Renal cortex interstitium (tissue), 15 donors: ENCODE data around the gene KIF1B. TPM values are rescaled to one million over a fixed set of nuclear protein-coding genes. Genes with fewer than 3 reads are reported as not detected.

ENCODE experiments used
- DNase-seq, 11 donors: peaks; one replicate each; pipeline ENCODE4 v3.0.0-alpha.2; 2013; ENCODE audit warnings: low read depth in 9 of 11, low spot score in 4 of 11; ENCODE audit errors: extremely low read depth in 1 of 11
- long read RNA-seq, 16 experiments: transcript quantifications; one replicate each; lab custom pipeline, GENCODE V29; 2026
- polyA plus RNA-seq, 3 donors: library from polyadenylated mRNA; unstranded; fragments of 120-200 nt; gene quantifications; one replicate each; pipeline ENCODE4 v1.2.1, GENCODE V29; 2013; ENCODE audit not compliant: insufficient read length in 3 of 3

Gene KIF1B, protein sequence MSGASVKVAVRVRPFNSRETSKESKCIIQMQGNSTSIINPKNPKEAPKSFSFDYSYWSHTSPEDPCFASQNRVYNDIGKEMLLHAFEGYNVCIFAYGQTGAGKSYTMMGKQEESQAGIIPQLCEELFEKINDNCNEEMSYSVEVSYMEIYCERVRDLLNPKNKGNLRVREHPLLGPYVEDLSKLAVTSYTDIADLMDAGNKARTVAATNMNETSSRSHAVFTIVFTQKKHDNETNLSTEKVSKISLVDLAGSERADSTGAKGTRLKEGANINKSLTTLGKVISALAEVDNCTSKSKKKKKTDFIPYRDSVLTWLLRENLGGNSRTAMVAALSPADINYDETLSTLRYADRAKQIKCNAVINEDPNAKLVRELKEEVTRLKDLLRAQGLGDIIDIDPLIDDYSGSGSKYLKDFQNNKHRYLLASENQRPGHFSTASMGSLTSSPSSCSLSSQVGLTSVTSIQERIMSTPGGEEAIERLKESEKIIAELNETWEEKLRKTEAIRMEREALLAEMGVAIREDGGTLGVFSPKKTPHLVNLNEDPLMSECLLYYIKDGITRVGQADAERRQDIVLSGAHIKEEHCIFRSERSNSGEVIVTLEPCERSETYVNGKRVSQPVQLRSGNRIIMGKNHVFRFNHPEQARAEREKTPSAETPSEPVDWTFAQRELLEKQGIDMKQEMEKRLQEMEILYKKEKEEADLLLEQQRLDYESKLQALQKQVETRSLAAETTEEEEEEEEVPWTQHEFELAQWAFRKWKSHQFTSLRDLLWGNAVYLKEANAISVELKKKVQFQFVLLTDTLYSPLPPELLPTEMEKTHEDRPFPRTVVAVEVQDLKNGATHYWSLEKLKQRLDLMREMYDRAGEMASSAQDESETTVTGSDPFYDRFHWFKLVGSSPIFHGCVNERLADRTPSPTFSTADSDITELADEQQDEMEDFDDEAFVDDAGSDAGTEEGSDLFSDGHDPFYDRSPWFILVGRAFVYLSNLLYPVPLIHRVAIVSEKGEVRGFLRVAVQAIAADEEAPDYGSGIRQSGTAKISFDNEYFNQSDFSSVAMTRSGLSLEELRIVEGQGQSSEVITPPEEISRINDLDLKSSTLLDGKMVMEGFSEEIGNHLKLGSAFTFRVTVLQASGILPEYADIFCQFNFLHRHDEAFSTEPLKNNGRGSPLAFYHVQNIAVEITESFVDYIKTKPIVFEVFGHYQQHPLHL (N-terminal part only)
- 10 to 100 TPM; 46.9 to 50.4 (median 47.3) TPM for polyA plus RNA-seq
- long read RNA-seq, donor 1 = 0 reads
- long read RNA-seq, donor 2 = 0 reads
- long read RNA-seq, donor 3, full-length matches to known transcripts = 1 of 10 reads
- long read RNA-seq, donor 3, partial matches to known transcripts = 9 of 10 reads
- long read RNA-seq, donor 3, other reads (novel, unspliced or antisense) = 0 of 10 reads
- long read RNA-seq, donor 4, full-length matches to known transcripts = 2 of 2 reads
- long read RNA-seq, donor 4, partial matches to known transcripts = 0 of 2 reads
- long read RNA-seq, donor 4, other reads (novel, unspliced or antisense) = 0 of 2 reads
- long read RNA-seq, donor 5 = 0 reads
- long read RNA-seq, donor 6, full-length matches to known transcripts = 1 of 18 reads
- long read RNA-seq, donor 6, partial matches to known transcripts = 17 of 18 reads
- long read RNA-seq, donor 6, other reads (novel, unspliced or antisense) = 0 of 18 reads
- long read RNA-seq, donor 7, full-length matches to known transcripts = 1 of 1 reads
- long read RNA-seq, donor 7, partial matches to known transcripts = 0 of 1 reads
- long read RNA-seq, donor 7, other reads (novel, unspliced or antisense) = 0 of 1 reads
- long read RNA-seq, donor 8 = 0 reads
- long read RNA-seq, donor 9 = 0 reads
- long read RNA-seq, donor 10 = 0 reads
- long read RNA-seq, donor 11, full-length matches to known transcripts = 3 of 3 reads
- long read RNA-seq, donor 11, partial matches to known transcripts = 0 of 3 reads
- long read RNA-seq, donor 11, other reads (novel, unspliced or antisense) = 0 of 3 reads
- long read RNA-seq, donor 12, full-length matches to known transcripts = 2 of 2 reads
- long read RNA-seq, donor 12, partial matches to known transcripts = 0 of 2 reads
- long read RNA-seq, donor 12, other reads (novel, unspliced or antisense) = 0 of 2 reads
- long read RNA-seq, donor 13, partial matches to known transcripts = 5 of 5 reads
- long read RNA-seq, donor 13, other reads (novel, unspliced or antisense) = 0 of 5 reads
- long read RNA-seq, donor 14 = 0 reads
- long read RNA-seq, donor 15, full-length matches to known transcripts = 1 of 1 reads
- long read RNA-seq, donor 15, partial matches to known transcripts = 0 of 1 reads
- long read RNA-seq, donor 15, other reads (novel, unspliced or antisense) = 0 of 1 reads
- long read RNA-seq, donor 16, full-length matches to known transcripts = 4 of 15 reads
- long read RNA-seq, donor 16, partial matches to known transcripts = 11 of 15 reads
- long read RNA-seq, donor 16, other reads (novel, unspliced or antisense) = 0 of 15 reads

GRCh38 chr1:10209905-10210810, at the start of gene KIF1B:
Gene KIF1B, plus strand, starts transcription at chr1:10210570. Its CDS starts 21,759 bp downstream, at chr1:10232329.
- peak; percentile 93 to 99 (median 97) for DNase-seq

DNA sequence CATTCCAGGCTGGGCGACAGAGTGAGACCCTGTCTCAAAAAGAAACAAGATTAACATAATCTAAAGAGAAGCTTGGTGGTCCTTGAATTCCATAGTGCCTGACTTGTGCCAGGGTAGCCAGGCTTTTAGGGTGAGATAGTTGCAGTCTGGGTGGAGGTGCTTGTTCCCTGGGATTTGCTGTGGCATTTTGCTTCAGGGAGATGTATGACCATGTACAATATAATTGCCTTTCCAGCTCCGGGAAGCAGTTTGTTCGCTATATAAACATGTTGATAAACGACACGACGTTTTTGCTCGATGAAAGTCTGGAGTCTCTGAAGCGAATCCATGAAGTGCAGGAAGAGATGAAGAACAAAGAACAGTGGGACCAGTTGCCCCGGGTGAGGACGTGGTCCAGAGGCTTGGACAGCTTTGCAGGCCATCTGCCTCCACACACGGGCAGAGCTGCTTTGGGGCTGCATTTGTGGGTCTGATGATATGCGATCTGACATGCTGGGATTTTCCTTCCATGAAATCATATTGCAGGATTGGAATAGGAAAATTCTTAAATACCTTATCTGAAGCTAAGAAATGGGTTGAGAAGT, 49.4 kb upstream of the KIF1B start:
- DNase-seq = no peak

GRCh38 chr1:10161541-10162290, 48.7 kb upstream of the KIF1B start:
- no peak for DNase-seq

DNA sequence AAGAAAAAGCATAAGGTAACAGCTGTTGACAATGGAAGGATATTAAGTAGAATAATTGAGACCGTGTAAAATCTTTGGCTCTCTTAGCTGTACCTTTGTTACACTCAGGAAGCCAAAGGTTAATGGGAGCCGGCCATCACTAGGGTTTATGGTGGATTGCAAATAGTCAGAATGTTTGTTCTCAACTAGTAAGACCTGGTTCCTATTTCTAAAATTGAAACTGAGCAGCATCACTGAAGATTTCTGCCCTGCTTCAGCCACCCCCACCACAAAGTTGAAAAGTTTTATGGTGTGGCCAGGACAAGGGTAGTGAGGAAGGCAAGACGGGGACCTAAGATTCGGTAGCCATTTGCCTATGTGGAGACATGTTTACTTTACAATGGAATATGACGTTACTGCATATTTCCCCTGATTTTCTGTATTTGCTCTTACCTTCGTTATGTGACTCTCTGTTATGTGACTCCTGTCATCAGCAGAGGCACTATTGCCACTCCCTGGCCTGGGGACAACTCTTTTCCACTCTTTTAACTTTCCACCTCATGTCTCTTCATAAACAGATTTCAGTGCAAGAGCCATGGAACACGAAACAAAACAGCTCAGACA, 41.4 kb upstream of the KIF1B start:
- DNase-seq = no peak

GRCh38 chr1:10170239-10170574, 40.2 kb upstream of the KIF1B start:
- DNase-seq = no peak

DNA sequence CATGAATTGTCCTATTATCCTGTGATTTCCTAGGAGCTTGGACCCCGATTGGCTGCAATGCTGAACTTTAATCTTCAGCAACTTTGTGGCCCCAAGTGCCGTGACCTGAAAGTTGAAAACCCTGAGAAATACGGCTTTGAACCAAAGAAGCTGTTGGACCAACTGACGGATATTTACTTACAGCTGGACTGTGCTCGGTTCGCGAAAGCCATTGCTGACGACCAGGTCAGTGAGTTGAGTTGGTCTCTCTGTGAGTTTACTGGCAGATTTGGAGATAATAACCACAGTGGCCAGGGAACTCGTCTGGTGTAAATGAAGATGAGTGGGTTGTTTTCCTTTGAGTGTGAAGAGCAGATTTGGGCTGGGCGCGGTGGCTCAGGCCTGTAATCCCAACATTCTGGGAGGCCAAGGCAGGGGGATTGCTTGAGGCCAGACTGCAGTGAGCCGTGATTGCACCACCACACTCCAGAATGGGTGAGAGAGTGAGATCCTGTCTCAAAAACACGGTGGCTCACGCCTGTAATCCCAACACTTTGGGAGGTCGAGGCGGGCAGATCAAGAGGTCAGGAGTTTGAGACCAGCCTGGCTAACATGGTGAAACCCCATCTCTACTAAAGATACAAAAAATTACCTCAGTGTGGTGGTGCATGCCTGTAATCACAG, 39.1 kb upstream of the KIF1B start:
- no peak for DNase-seq

- DNase-seq = no peak
These were observed 38.2 kb upstream of the KIF1B start for GRCh38 chr1:10171995-10172669.

GRCh38 chr1:10173582-10173981, 36.8 kb upstream of the KIF1B start:
- no peak for DNase-seq

DNA sequence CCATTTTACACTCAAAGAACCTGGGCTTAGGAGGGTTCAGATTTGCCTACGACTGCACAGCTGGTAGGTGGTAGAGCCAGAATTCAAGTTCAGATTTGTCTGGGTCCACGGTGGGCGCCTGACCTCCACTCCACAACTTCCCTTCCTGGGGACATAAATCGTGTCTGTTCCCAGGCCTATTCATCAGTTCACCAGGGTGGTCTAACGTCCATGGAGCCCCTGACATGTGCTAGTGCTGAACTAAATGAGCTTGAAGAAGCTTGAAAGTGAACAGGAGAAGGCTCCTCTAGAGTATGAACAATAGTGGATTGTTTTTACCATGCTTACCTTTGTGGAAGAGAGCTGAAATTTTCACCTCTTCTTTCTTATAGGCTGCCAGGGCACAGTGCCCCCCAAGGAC, 32.5 kb upstream of the KIF1B start:
- no peak for DNase-seq

DNA sequence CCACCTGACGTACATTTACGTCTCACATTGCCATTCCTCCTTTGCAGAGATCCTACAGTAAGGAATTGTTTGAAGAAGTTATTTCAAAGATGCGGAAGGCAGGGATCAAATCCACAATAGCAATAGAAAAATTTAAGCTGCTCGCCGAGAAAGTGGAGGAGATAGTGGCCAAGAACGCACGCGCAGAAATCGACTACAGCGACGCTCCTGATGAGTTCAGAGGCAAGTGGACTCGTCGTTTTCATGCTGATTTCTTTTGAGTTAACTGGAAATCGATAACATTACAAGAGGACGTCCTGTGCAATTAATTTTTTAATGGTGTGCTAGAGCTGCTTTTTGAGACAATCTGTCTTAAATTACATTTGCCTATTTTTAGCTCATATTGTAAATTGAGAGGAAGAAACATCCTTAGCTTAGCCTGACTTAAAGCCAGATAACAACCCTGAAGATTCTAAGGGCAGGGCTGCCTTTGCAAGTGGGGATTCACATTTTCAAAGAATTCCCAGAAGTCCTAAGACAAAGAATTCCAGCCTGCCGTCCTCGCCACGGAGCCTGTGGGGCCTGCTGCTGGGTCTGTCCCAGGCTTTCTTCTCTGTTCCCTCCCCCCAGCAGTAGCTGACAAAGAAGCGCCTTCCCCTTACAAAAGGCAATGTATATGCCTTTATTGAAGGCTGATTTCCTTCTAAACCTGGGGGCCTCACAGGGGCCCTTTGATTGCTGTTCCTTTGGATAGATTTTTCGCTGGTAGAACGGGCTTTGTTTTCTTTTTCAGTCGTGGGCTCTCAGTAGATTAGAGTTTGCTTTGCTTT, 31.6 kb upstream of the KIF1B start:
- DNase-seq = no peak

GRCh38 chr1:10179406-10180091, 30.8 kb upstream of the KIF1B start:
- no peak for DNase-seq

GRCh38 chr1:10181154-10181553, 29.2 kb upstream of the KIF1B start:
- DNase-seq = no peak
